Neuron (in vitro differentiated cells): ENCODE results near the gene RNH1.

Experiments used
- H2AFZ ChIP-seq: one replicate; pipeline ENCODE4 v1.6.1; 2013; ENCODE audit warnings: low read depth, mild to moderate bottlenecking, inconsistent platforms, low read length, moderate library complexity
- H3K27me3 ChIP-seq: one replicate; pipeline ENCODE4 v1.6.1; 2013; ENCODE audit warnings: low read length; ENCODE audit not compliant: insufficient read depth
- H3K36me3 ChIP-seq: one replicate; pipeline ENCODE4 v1.6.1; 2013; ENCODE audit warnings: low read length; ENCODE audit not compliant: insufficient read depth
- H3K4me1 ChIP-seq: one replicate; pipeline ENCODE4 v1.6.1; 2013; ENCODE audit warnings: low read length; ENCODE audit not compliant: insufficient read depth
- H3K4me3 ChIP-seq: 2 replicates; pipeline ENCODE4 v1.5.1; 2013; ENCODE audit warnings: mild to moderate bottlenecking, low read length, moderate library complexity
- H3K9me3 ChIP-seq: one replicate; pipeline ENCODE4 v1.6.1; 2013; ENCODE audit warnings: low read length

The RNH1 gene

DNA sequence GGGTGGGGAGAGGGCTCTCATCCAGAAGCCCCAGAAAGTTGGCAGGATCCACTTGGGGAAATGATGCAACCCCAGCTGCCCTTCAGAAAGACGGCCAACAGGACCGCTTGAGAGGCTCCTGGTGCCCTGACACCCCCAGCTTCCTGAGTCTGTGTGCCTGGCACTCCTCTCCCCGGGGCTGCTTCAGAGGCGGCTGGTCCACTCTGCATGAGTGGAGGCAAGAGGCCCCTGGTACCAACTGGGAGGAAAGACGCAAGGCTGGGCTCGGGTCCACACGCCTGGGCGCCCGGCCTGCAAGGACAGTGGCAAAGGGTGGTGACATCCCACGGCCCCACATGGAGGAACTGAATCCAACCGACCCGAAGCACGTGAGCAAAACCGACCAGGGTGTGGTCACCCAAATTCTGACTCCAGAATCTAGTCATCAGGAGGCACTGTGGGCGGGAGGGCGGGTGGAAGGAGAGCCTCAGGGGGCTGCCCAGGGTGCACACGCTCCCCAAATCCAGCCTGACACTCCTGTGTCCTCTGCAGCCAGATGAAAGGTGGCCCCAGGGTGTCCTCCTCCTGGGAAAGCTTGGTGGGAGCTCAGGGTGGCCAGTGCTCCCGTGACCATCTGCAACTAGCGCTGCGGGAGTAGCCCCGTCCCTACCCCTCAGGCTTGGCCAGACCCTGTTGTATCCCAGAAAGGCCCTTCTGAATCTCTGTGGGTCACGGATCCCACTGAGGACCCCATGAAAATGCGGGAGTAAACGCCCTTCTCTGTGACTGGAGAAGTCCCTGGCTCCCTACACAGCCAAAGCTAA lies 3.7 kb downstream of the RNH1 start:
- Histone ChIP-seq H3K9me3 (no peaks in the 10 kb centered on the region), H3K27me3 (no peaks in the 10 kb centered on the region), H2AFZ (no peak overlapping the region), H3K36me3 (peaks cover 33% of the 10 kb centered on the region), H3K4me1 (peaks cover 10% of the 10 kb centered on the region), H3K4me3 (no peak overlapping the region)

DNA sequence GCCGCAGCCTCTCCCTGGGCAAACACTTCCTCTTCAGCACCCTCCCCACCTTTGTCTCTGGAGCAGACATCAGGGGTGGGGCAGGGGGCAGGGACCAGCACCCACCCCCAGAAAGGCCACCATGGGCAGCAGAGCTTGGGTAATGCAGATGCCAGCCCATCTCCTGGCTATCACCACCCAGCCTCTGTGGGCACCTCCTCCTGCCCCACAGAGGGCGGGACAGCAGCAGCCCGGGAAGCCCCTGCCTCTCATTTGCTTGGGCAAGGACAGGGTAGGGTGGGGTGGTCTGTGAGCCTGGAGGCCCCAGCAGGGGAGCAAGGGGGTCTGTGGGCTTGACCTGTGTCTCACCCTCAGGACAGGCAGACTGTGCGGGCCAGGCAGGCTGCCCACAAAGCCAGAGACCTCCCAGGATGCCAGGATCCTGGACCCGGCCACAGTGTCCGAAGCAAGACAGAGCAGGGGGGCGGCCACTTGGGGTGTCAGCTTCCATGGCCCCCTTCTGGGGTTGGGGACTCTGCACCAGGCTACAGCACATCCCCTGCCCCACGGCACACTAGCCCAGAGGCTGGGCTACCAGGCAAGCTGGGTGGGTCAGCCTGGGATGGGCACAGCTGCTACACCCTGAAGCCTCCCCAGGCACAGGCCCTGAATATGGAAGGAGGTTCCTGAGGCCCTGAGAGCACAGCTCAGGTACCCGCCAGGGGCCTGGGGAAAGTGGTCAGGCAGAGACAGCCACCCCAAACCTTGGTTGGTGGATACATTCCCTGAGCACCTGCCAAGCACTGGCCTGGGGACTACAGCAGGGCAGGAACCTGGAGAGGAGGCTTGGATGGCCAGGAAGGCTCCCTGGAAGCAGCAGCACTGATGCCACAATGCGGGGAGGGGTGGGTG lies 4.5 kb downstream of the RNH1 start:
- Histone ChIP-seq H3K27me3 (no peaks in the 10 kb centered on the region), H2AFZ (no peak overlapping the region), H3K4me3 (no peak overlapping the region), H3K9me3 (peaks cover 2% of the 10 kb centered on the region), H3K36me3 (peaks cover 41% of the 10 kb centered on the region), H3K4me1 (peaks cover 10% of the 10 kb centered on the region)

DNA sequence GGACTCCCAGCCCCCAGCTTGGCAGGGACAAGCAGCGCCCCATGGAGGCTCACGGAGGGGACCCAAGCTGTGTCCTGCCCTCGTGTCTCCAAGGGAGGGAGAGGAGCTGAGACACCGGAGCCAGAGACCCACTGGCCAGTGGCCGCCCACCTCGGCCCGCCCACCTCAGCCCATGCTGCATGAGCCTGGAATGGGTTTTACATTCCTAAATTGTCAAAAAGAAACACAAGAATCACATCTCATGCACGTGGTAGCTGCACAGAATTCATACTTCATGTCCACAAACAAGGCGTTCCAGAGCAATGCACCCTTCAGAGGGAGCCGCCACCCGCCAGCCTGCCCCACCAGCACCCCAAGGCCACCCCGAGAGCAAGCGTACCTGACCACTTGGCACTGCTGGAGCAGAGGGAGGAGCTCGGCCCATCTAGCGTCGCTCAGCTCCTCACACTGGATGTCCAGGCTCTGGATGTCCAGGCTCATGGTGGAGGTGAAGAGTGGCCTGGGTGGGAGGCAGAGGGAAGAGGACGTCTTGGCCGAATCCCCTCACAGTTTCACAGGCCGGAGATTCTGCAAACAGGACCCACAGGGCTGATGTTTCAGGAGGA lies 5.3 kb downstream of the RNH1 start:
- H3K9me3 ChIP-seq = peaks cover 3% of the 10 kb centered on the region
- peaks cover 49% of the 10 kb centered on the region for H3K36me3 ChIP-seq
- no peak overlapping the region for H2AFZ ChIP-seq
- H3K4me3 ChIP-seq = no peak overlapping the region
- no peaks in the 10 kb centered on the region for H3K27me3 ChIP-seq
- H3K4me1 ChIP-seq = peaks cover 10% of the 10 kb centered on the region

DNA sequence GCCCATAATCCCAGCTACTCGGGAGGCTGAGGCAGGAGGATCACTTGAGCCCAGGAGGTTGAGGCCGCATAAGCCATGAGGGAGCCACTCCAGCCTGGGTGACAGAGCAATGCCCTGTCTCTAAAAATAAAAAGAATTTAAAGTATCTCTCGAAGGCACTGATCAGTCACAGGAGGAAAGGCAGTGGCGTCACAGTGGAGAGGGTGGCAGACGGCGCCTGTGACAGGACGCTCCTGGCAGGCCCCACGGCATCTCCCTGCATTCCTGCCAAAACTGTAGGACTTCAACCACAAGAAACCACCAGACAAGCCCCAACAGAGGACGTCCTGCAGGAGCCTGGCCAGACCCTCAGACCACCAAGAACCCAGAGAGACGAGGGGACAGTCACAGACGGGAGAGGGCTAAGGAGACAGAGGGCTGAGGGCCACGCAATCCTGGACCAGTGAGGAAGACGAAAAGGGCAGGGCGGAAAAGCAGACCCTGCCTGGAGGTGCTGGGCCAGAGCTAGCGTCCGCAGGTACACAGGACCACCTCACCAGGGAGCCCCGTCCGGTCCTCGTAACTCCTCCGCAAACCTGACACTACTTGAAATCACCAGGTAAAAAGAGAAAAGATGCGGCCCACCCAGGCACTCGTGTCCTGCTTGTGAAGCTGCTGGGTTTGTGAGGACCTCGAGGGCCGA lies 5.9 kb downstream of the RNH1 start:
- Histone ChIP-seq H2AFZ (no peak overlapping the region), H3K9me3 (peaks cover 3% of the 10 kb centered on the region), H3K36me3 (peaks cover 51% of the 10 kb centered on the region), H3K4me3 (no peak overlapping the region), H3K27me3 (no peaks in the 10 kb centered on the region), H3K4me1 (peaks cover 10% of the 10 kb centered on the region)

DNA sequence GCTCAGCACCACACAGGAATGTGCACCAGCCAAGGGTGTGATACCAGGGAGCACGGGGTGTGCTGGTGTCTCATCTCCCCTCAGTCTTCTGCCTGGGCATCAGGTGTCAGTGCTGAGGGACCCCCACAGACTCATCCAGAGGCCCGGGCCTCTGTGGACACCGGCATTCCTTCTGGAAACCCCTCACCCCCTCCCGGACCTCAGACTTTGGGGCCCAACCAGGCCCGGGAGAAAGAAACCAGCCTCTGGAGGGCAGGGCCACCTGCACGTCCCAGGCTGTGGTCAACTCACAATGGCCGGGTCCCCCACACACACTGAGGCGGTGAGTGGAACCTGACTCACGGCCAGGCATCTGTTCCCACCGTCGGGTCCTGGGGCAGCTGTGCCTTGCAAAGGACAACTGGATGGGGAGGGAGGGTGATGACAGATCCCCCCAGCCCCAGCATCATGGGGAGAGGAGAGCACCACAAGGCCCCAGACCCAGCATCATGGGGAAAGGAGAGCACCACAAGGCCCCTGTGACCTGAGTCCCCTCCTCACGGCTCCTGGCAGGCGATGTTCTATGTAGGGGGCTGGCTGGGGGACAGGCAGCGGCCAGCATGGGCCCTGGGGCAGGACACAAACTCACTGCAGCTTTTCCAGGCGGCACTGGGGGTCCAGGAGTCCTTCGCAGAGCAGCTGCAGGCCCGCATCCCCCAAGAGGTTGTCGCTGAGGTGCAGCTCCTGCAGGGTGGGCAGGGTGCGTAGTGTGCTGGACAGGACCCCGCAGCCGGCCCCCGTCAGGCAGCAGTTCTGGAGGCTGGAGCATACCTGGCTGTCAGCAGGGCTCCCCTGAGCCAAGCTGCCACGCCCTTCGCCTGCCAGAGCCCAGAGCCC lies 7.6 kb downstream of the RNH1 start:
- Histone ChIP-seq H3K4me1 (no peaks in the 10 kb centered on the region), H2AFZ (no peak overlapping the region), H3K27me3 (no peaks in the 10 kb centered on the region), H3K9me3 (peaks cover 3% of the 10 kb centered on the region), H3K36me3 (peaks cover 68% of the 10 kb centered on the region), H3K4me3 (no peak overlapping the region)

DNA sequence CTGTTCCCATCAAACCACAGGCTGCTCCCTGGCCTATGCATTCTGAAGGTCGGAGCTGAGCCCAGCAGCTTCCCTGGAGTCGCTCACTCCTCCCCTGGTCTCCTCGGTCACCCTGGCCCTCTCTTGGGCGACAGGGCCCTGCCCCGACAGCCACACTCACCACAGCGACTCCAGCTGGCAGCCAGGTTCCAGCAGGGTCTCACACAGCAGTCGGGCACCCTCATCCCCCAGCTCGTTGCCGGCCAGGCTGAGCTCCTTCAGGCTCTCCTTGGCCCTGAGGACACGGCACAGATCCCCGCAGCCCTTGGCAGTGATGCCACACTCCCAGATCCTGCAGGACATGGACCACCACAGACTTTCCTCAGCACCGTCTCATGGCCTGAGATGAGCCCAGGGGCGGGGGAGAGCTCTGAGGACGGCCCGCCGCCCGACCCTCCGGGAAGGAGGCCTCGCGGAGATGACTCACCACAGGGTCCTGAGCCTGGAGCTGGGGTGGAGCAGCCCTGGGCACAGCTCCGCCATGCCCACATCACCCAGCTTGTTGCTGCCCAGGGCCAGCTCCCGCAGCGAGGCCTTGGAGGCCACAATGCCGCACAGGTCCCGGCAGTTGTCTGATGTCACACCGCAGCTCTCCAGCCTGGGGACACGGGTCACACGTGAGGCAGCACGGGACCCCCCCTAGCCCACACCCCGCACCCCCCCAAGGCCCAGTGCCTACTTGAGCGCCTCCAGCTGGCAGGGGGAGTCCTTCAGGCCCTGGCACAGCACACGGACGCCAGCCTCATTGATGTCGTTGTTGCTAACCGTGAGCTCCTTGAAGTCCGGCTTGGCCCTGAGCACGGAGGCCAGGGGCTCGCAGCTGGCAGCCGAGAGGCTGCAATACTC lies 8.5 kb downstream of the RNH1 start:
- Histone ChIP-seq H3K9me3 (peaks cover 3% of the 10 kb centered on the region), H3K4me3 (no peak overlapping the region), H2AFZ (no peak overlapping the region), H3K27me3 (no peaks in the 10 kb centered on the region), H3K36me3 (peaks cover 71% of the 10 kb centered on the region), H3K4me1 (no peaks in the 10 kb centered on the region)

DNA sequence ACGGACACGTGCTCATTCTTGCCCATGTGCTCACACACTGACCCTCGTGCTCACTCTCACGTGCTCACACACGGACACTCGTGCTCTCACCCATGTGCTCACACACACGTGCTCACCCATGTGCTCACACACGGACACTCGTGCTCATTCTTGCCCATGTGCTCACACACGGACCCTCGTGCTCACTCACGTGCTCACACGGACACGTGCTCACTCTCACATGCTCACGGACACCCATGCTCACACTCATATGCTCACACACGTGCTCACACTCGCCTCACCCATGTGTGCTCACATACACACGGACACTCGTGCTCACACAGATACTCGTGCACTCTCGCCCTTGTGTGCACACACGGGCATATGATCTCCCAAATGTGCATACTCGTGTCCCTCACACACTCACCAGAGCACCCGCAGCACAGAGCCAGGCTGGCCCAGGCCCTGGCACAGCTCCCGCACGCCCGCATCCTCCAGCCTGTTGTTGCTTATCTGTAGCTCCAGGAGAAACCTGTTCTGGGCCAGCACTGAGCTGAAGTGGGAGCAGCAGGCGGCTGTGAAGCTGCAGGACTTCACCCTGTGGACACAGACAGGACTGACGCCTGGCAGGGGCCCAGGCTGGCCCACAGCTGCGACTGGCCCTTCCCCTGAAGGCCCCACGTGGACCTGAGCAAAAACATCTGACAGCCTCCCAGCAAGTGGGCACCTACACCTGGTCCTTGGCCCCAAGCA lies 9.3 kb downstream of the RNH1 start:
- no peaks in the 10 kb centered on the region for H3K27me3 ChIP-seq
- H3K4me3 ChIP-seq = no peak overlapping the region
- H3K36me3 ChIP-seq = peaks cover 71% of the 10 kb centered on the region
- no peak overlapping the region for H2AFZ ChIP-seq
- H3K9me3 ChIP-seq = peaks cover 3% of the 10 kb centered on the region
- no peaks in the 10 kb centered on the region for H3K4me1 ChIP-seq

GRCh38 chr11:496834-497564 lies 10.0 kb downstream of the RNH1 start:
- no peaks in the 10 kb centered on the region for H3K27me3 ChIP-seq
- peaks cover 3% of the 10 kb centered on the region for H3K9me3 ChIP-seq
- H3K4me3 ChIP-seq = no peak overlapping the region
- H2AFZ ChIP-seq = no peak overlapping the region
- H3K4me1 ChIP-seq = no peaks in the 10 kb centered on the region
- H3K36me3 ChIP-seq = peaks cover 71% of the 10 kb centered on the region

DNA sequence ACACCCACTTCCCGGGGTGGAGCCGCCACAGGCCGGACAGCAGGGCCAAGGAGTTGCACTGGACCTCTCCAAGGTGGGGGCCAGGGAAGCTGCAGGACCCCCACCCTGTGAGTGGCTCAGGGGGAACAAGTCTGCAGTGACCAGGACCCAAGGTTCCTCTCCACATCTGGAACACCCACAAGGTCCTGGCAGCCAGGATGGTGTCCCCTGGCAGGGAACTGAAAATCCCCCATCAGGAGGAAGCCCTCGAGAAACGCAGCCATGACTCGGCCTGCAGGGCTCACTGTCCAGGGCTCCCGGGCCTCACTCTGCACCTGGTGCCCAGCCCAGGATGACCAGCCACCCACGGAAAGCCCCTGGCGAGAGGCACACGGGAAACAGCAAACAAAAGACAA lies 11.5 kb downstream of the RNH1 start:
- Histone ChIP-seq H3K9me3 (peaks cover 3% of the 10 kb centered on the region), H3K36me3 (peaks cover 65% of the 10 kb centered on the region), H2AFZ (no peak overlapping the region), H3K4me1 (no peaks in the 10 kb centered on the region), H3K4me3 (no peak overlapping the region), H3K27me3 (no peaks in the 10 kb centered on the region)

- H2AFZ ChIP-seq = no peak overlapping the region
- peaks cover 60% of the 10 kb centered on the region for H3K36me3 ChIP-seq
- H3K9me3 ChIP-seq = peaks cover 3% of the 10 kb centered on the region
- no peaks in the 10 kb centered on the region for H3K4me1 ChIP-seq
- H3K27me3 ChIP-seq = no peaks in the 10 kb centered on the region
- no peak overlapping the region for H3K4me3 ChIP-seq
Observed at GRCh38 chr11:494761-495536, 12.1 kb downstream of the RNH1 start.
